Activated CD4-positive, alpha-beta memory T cell treated with anti-CD3 and anti-CD28 coated beads for 36 hours (primary cell): ENCODE data around the gene FLNA. TPM values are rescaled to one million over a fixed set of nuclear protein-coding genes. Genes with fewer than 3 reads are reported as not detected.
A peak's percentile ranks its signal among the peaks of the same experiment; 100 is the strongest.

Experiments
- CTCF ChIA-PET: fragments of 350-600 bp; sonication (Branson Sonifier 250); formaldehyde crosslinking; loops from one replicate; lab custom pipeline; 2021; ENCODE audit warnings: antibody characterized with exemption, inconsistent platforms; lab: Charles Lee
- POLR2A ChIA-PET: fragments of 350-600 bp; sonication (Branson Sonifier 250); formaldehyde crosslinking; loops from one replicate; lab custom pipeline; 2021; ENCODE audit warnings: antibody characterized with exemption; lab: Charles Lee
- DNase-seq: peaks from one replicate; pipeline ENCODE4 v3.0.0-alpha.2; 2020
- H3K27ac Mint-ChIP-seq: one replicate; pipeline ENCODE4 v1.8.0; 2021; ENCODE audit warnings: mixed read lengths
- H3K27me3 Mint-ChIP-seq: one replicate; pipeline ENCODE4 v1.8.0; 2021; ENCODE audit warnings: mixed read lengths
- H3K36me3 Mint-ChIP-seq: one replicate; pipeline ENCODE4 v1.8.0; 2021; ENCODE audit warnings: mixed read lengths
- H3K4me1 Mint-ChIP-seq: one replicate; pipeline ENCODE4 v1.8.0; 2021; ENCODE audit warnings: low read depth, mixed read lengths
- H3K4me3 Mint-ChIP-seq: one replicate; pipeline ENCODE4 v1.8.0; 2021; ENCODE audit warnings: mild to moderate bottlenecking, mixed read lengths
- H3K9me3 Mint-ChIP-seq: one replicate; pipeline ENCODE4 v1.8.0; 2021; ENCODE audit warnings: mixed read lengths
- intact Hi-C: fragments of 100-400 bp; cut with micrococcal nuclease; formaldehyde crosslinking; loops from one replicate; pipeline ENCODE4 v1.15.1; 2023
- total RNA-seq, 2 experiments: library from RNA; stranded (reverse); gene quantifications; one replicate each; pipeline ENCODE4 v1.2.3, GENCODE V29; 2021

FLNA gene
- total RNA-seq, 2 experiments from 2014 or later = 1,023 to 1,032 TPM

DNA sequence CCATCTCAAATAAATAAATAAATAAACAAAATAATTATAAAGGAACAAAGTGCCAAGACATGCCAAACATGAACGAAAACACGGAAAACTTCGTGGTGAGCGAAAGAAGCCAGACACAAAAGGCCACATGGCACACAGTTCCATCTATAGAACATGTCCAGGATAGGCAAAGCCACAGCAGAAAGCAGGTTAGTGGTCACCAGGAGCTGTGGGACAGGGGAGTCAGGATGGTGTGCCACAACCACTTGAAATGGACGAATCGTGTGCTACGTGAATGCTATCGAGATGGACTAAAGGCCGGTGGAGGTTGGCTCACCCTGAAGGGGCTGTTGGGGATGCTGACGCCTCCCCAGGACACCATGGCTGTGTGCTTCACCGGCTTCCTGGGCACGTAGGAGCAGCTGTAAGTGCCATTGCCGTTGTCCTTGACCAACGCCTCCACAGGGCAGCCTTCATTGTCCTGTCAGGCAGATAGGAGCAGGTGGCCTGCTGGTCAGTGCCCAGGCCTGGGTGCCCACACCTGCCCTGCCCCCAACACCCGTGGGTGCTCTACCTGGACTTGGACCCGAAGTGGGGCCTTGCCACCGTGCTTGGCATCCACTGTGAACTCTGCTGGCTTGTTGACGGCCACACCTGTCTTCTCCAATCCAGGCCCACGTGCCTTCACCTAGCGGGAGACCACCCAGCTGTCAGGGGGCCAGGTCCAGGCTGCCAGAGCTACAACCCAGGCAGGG lies 10.6 kb downstream of the FLNA start:
- intact Hi-C loops = no loop called here
- ChIA-PET POLR2A (no interaction called here), CTCF (no interaction called here)
- H3K27ac Mint-ChIP-seq = no peak overlapping the region
- peaks cover 25% of the 10 kb centered on the region for H3K36me3 Mint-ChIP-seq
- no peak overlapping the region for H3K4me3 Mint-ChIP-seq
- peaks cover 14% of the 10 kb centered on the region for H3K4me1 Mint-ChIP-seq
- H3K9me3 Mint-ChIP-seq = no peaks in the 10 kb centered on the region
- no peak for DNase-seq
- H3K27me3 Mint-ChIP-seq = no peaks in the 10 kb centered on the region

DNA sequence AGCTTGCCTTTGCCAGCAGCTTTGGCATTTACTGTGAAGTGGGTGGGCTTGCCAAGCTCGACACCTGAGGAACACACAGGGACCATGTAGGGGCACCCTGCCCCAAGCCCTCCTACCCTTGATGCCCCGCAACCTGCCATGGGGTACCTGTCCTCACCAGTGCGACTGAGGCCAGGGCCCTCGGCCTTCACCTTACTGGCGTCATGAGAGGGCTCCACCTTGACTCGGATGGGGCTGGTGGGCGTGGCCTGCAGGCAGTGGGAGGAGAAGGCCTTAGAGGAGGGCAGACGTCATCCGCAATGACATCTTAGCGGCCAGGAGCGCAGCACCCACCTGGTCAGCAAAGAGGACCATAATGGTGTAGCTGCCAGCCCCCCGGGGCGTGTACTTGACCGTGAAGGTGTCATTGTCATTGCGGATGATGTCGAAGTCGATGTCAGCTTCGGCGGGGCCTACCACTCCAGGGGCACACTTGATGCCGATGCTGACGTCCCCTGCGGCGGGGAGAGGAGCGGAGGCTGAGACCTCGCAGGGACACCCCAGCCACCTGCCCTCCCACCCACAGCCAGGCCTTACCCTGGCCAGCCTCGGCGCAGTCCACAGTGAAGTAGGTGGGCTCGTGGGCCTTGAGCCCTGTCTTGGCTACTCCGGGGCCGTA lies 12.2 kb downstream of the FLNA start:
- ChIA-PET CTCF (no interaction called here), POLR2A (interaction anchor here (0.7 kb wide), 1 partner anchor 12 kb away, joined by 3 read pairs; no protein-coding TSS in a partner anchor)
- no peaks in the 10 kb centered on the region for H3K27me3 Mint-ChIP-seq
- DNase-seq = no peak
- intact Hi-C loops = no loop called here
- no peak overlapping the region for H3K27ac Mint-ChIP-seq
- peaks cover 18% of the 10 kb centered on the region for H3K4me1 Mint-ChIP-seq
- peaks cover 30% of the 10 kb centered on the region for H3K36me3 Mint-ChIP-seq
- no peaks in the 10 kb centered on the region for H3K9me3 Mint-ChIP-seq
- no peak overlapping the region for H3K4me3 Mint-ChIP-seq

DNA sequence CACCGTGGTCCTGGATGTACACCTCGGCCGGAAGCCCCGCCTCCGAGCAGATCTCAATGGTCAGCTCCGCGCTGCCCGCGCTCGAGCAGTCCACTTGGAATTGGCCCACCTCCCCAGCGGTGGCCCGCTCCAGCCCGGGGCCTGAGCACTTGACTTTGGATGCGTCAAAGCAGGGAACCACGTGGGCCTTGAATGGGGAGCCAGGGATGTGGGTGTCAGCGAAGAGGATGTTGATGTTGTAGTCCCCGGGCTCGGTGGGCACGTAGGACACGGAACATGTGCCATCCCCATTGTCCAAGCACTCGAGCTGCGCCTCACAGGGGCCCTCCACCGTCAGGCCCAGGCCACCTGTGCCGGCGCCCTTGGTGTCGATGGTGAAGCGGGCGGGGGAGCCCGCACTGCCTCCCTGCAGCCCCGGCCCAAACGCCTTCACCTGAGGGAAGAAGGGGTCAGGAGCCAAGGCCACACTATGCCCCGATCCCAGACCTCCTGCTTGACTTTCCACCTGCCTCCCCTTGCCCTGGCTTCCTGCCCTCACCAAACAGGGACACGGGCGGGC lies 14.2 kb downstream of the FLNA start:
- Mint-ChIP-seq H3K4me1 (peaks cover 25% of the 10 kb centered on the region), H3K27ac (no peak overlapping the region), H3K36me3 (peaks cover 28% of the 10 kb centered on the region), H3K4me3 (no peak overlapping the region), H3K27me3 (no peaks in the 10 kb centered on the region), H3K9me3 (no peaks in the 10 kb centered on the region)
- ChIA-PET POLR2A (no interaction called here), CTCF (no interaction called here)
- intact Hi-C loops = no loop called here
- no peak for DNase-seq

DNA sequence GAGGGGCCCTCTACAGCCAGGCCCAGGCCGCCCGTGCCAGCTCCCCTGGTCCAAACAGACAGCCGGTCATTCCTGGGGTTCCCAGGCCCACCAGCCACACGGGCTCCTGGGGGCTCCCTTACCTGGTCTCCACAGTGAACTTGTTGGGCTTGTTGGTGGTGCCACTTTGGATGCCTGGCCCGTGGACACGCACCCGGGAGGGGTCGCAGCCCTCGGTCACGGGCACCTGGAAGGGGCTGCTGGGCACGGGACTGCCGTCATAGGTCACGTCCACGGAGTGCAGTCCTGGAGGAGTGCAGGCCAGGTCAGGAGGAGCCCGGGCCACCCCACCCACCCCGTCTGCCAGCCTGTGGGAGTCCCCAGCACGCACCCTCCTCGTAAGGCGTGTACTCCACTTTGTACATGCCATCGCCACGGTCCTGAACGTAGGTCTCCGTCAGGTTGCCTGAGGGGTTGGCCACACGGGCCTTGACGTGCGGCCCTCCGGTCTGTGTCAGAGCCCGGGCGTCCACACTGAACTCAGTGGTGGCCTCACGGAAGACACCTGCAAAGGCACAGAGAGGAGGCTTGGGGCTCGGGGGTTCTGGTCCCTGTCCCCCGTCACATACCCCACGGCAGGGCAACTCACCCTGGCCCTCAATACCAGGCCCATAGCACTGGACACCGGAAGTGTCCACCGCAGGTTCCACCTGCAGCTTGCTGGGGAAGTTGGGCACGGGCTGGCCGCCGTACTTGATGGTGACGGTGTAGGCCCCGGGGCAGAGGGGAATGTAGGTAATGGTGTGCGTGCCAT lies 14.9 kb downstream of the FLNA start:
- ChIA-PET CTCF (no interaction called here), POLR2A (no interaction called here)
- Mint-ChIP-seq H3K27me3 (no peaks in the 10 kb centered on the region), H3K4me1 (peaks cover 21% of the 10 kb centered on the region), H3K9me3 (no peaks in the 10 kb centered on the region), H3K27ac (no peak overlapping the region), H3K4me3 (no peak overlapping the region), H3K36me3 (peaks cover 26% of the 10 kb centered on the region)
- no peak for DNase-seq
- intact Hi-C loops = no loop called here

DNA sequence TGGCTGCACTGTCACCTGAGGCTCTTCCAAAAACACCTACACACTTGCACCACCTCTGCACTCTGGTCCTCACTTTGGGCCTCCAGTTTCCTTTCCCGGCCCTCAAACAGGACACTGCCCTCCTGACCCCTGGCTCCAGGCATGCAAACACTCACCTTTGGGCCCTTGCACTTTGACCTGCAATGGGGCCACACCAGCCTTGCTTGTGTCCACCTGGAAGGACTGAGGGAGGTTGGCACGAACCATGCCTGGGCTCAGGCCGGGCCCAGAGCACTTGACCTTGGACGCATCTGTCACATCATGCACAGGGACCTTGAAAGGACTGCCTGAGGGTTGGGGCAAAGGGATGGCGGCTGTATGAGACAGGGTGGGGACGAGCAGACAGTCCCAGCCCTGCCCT lies 15.6 kb downstream of the FLNA start:
- Mint-ChIP-seq H3K27ac (peak overlapping the region; percentile 23), H3K4me3 (no peak overlapping the region), H3K36me3 (peaks cover 26% of the 10 kb centered on the region), H3K4me1 (peaks cover 25% of the 10 kb centered on the region), H3K9me3 (no peaks in the 10 kb centered on the region), H3K27me3 (no peaks in the 10 kb centered on the region)
- ChIA-PET POLR2A (no interaction called here), CTCF (no interaction called here)
- DNase-seq = no peak
- intact Hi-C loops = no loop called here

DNA sequence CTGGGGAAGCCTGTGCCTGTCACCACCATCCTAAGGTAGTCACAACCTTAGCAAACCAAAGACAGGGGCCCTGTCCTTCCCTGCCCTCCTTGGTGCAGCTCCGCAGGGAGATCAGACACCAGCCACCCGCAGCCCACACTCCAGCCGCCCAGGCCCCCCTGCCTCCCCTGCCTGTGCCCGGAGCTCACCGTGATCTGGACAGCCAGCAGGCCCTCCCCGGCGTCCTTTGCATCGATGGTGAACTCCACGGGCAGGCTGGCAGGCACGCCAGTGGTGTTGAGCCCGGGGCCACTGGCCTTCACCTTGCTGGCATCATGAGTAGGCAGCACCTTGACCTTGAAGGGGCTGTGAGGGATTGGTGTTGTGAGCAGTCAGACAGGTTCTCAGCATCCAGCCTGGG lies 16.4 kb downstream of the FLNA start:
- Mint-ChIP-seq H3K36me3 (peaks cover 26% of the 10 kb centered on the region), H3K4me1 (peaks cover 31% of the 10 kb centered on the region), H3K27ac (no peak overlapping the region), H3K9me3 (no peaks in the 10 kb centered on the region), H3K27me3 (no peaks in the 10 kb centered on the region), H3K4me3 (no peak overlapping the region)
- DNase-seq = no peak
- ChIA-PET POLR2A (no interaction called here), CTCF (no interaction called here)
- intact Hi-C loops = no loop called here

DNA sequence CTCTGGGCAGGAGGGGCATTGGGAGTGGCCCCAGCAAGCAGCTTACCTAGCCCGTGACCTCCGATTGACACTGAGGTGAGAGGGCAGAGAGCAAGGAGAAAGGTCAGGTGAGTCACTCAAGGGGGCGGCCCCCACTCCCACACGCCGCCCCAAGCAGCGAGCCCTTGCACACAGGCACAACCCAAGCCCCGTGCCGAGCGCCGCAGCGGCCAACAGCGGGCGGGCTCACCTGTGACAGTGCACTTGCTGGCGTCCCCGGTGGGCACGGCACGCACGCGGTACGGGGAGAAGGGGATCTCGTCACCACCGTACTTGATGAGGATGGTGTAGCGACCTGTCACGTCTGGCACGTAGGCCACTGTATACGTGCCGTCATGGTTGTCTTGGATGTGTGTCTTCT lies 17.2 kb downstream of the FLNA start:
- no peak for DNase-seq
- Mint-ChIP-seq H3K36me3 (peaks cover 21% of the 10 kb centered on the region), H3K4me3 (no peak overlapping the region), H3K9me3 (no peaks in the 10 kb centered on the region), H3K27me3 (no peaks in the 10 kb centered on the region), H3K27ac (no peak overlapping the region), H3K4me1 (peaks cover 34% of the 10 kb centered on the region)
- ChIA-PET CTCF (no interaction called here), POLR2A (no interaction called here)
- intact Hi-C loops = no loop called here

DNA sequence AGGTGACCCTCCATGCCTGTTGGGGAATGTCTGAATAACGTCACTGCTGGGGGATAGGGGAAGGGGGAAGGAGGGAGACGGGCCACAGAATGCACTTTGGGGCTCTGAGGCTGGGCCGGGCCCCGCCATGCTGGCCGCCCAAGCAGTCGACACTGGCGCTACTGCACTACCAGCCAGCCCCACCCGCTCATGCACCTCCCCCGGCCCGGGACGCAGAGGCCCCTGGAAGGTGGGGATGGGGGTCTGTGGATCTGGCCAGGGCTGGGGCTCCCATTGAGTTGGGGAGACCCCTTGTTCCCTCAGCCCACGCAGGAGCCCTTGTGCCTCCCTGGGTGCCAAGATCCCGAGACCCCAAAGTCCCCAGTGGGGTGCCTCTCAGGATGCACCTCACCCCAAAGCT lies 17.8 kb downstream of the FLNA start:
- Mint-ChIP-seq H3K4me3 (no peak overlapping the region), H3K9me3 (no peaks in the 10 kb centered on the region), H3K4me1 (peaks cover 40% of the 10 kb centered on the region), H3K36me3 (peaks cover 25% of the 10 kb centered on the region), H3K27ac (peak overlapping the region; percentile 54), H3K27me3 (no peaks in the 10 kb centered on the region)
- DNase-seq = no peak
- ChIA-PET POLR2A (no interaction called here), CTCF (no interaction called here)
- intact Hi-C loops = no loop called here

DNA sequence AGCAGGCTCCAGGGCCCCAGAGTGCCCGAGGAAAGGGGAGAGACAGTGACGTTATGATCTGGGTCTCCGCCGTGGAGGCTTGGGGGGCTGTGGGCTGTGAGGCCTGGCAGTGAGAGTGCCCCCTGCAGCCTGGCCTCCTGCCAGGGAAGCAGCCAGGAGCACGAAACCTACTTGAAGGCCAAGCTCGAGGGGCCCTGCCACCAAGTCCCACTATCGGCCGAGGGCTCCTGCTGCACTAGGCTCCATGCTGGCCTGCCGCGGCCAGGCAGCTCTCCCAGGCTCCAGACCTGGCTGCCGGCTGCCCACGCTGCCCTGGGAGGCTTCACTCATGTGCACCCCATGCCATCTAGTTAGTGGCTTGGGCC lies 18.7 kb downstream of the FLNA start:
- H3K4me3 Mint-ChIP-seq = no peak overlapping the region
- intact Hi-C loops = no loop called here
- H3K36me3 Mint-ChIP-seq = peaks cover 26% of the 10 kb centered on the region
- ChIA-PET POLR2A (no interaction called here), CTCF (no interaction called here)
- H3K4me1 Mint-ChIP-seq = peaks cover 42% of the 10 kb centered on the region
- DNase-seq = no peak
- H3K27me3 Mint-ChIP-seq = no peaks in the 10 kb centered on the region
- no peaks in the 10 kb centered on the region for H3K9me3 Mint-ChIP-seq
- H3K27ac Mint-ChIP-seq = no peak overlapping the region

DNA sequence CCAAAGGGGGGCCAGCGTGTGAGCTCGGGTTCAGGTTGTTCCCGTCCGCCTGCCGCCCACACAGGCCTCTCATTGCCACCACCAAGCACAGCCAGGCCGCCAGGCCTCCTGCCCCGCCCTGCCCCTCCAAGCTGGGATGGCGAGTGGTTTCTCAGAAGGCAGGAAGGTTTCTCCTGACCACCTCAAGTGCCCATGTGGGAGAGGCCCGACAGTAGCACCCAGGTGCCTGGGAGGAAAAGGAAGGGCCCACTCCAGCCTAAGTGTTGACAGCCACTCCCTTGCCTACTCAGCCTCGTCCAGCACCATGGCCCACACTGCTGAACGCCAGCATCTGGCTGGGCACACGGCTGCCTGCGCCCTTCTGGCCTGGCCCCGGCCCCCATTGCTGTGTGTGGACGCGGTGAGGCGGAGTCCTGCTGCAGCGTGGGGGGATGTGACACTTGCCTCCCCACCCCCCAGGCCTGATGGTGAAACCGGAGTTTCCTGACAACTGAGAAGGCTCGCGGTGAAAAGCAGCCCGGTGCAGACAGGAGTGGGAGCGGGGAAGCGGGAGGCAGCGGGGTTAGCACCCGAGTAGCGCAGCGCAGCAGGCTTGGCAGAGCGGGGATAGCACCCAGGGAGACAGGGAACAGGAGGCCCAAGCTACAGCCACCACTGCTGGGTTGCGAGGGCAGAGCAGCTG lies 19.2 kb downstream of the FLNA start:
- intact Hi-C loops = no loop called here
- no peak overlapping the region for H3K4me3 Mint-ChIP-seq
- ChIA-PET POLR2A (no interaction called here), CTCF (no interaction called here)
- no peaks in the 10 kb centered on the region for H3K27me3 Mint-ChIP-seq
- DNase-seq = no peak
- H3K4me1 Mint-ChIP-seq = peaks cover 43% of the 10 kb centered on the region
- H3K36me3 Mint-ChIP-seq = peaks cover 23% of the 10 kb centered on the region
- H3K9me3 Mint-ChIP-seq = no peaks in the 10 kb centered on the region
- H3K27ac Mint-ChIP-seq = no peak overlapping the region

DNA sequence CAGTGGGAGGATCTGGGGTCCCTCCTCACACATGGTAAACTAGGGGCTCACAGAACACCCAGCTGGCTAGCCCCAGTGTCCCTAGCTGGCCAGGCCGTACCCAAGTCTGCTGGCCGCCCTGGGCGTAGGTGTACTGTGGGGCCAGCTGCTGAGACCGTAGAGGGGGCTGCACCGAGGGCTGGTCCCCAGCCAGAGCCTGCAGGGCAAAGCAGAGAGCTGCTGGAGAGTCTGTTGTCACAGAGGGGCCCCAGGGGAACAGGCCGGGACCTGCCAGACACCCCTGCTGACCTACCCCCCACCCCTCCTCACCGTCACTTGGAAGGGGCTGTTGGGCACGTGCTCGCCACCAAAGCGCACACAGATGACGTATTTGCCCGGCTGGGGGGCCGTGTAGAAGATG lies 19.9 kb downstream of the FLNA start:
- H3K36me3 Mint-ChIP-seq = peaks cover 23% of the 10 kb centered on the region
- ChIA-PET CTCF (no interaction called here), POLR2A (no interaction called here)
- no peaks in the 10 kb centered on the region for H3K9me3 Mint-ChIP-seq
- H3K27ac Mint-ChIP-seq = no peak overlapping the region
- no peak overlapping the region for H3K4me3 Mint-ChIP-seq
- H3K27me3 Mint-ChIP-seq = no peaks in the 10 kb centered on the region
- intact Hi-C loops = no loop called here
- no peak for DNase-seq
- peaks cover 47% of the 10 kb centered on the region for H3K4me1 Mint-ChIP-seq

DNA sequence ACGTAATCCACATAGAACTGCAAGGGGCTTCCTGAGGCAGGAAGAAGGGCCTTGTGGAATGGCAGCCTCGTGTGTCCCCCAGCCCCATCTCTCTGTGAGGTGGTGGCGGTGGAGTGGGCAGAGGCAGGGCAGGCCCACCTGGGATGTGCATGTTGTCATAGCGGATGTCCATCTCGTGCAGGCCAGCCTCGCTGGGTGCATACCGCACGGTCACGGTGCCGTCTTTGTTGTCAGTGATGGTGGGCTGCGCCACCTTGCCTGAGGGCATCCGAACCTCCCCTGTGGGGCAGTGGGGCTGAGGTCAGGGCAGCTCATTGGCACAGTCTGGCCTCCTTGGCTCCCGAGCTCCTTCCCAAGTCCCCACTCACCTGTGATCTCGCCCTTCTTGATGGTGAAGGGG lies 20.4 kb downstream of the FLNA start:
- ChIA-PET POLR2A (no interaction called here), CTCF (no interaction called here)
- Mint-ChIP-seq H3K27ac (no peak overlapping the region), H3K27me3 (no peaks in the 10 kb centered on the region), H3K9me3 (no peaks in the 10 kb centered on the region), H3K4me3 (no peak overlapping the region), H3K36me3 (peaks cover 25% of the 10 kb centered on the region), H3K4me1 (peaks cover 47% of the 10 kb centered on the region)
- DNase-seq = no peak
- intact Hi-C loops = no loop called here
